Body of pancreas (tissue), 4 donors: ENCODE results near the gene ANGPTL8. TPM values are rescaled to one million over a fixed set of nuclear protein-coding genes. Genes with fewer than 3 reads are reported as not detected.
A peak's percentile ranks its signal among the peaks of the same experiment; 100 is the strongest.

Experiments used
- ATAC-seq: fragments of 150-250 bp; one replicate; pipeline ENCODE4 v1.9.1; 2016
- DNase-seq, 4 donors: peaks; one replicate each; pipeline ENCODE4 v3.0.0-alpha.2; 2019
- H3K27ac ChIP-seq, 4 donors: fragments of 200-600 bp; sonication (generic); 1 replicate in 3 of 4; 2 replicates in 1 of 4; pipeline versions ENCODE4 v1.5.1 to v1.6.1; 2016 to 2019; ENCODE audit warnings: mild to moderate bottlenecking in 1 of 4, mixed read lengths in 1 of 4, moderate library complexity in 1 of 4
- H3K27me3 ChIP-seq, 2 donors: fragments of 200-600 bp; sonication (generic); one replicate each; pipeline ENCODE4 v1.6.0; 2016; ENCODE audit warnings: mild to moderate bottlenecking in 1 of 2
- H3K36me3 ChIP-seq, 2 donors: fragments of 200-600 bp; sonication (generic); replicated peaks in 1 of 2; 2 replicates each; pipeline ENCODE4 v1.5.1; 2016; ENCODE audit warnings: low read depth in 2 of 2; ENCODE audit not compliant: insufficient read depth in 1 of 2
- H3K4me1 ChIP-seq: fragments of 200-600 bp; sonication (generic); one replicate; pipeline ENCODE4 v1.6.0; 2016
- H3K4me3 ChIP-seq, 2 donors: fragments of 200-600 bp; sonication (generic); 1 replicate in 1 of 2; 2 replicates in 1 of 2; pipeline ENCODE4 v1.5.1; 2016 to 2019
- H3K9me3 ChIP-seq, 3 donors: fragments of 200-600 bp; sonication (generic); 1 replicate in 2 of 3; 2 replicates in 1 of 3; pipeline ENCODE4 v1.5.1; 2016
- POLR2A ChIP-seq, 3 donors: fragments of 450-650 bp; IDR thresholded peaks; one replicate each; pipeline ENCODE4 v1.6.1; 2016; ENCODE audit warnings: antibody characterized with exemption in 3 of 3, mild to moderate bottlenecking in 2 of 3
- WGBS, 2 donors: methylation state at CpG; one replicate each; pipeline ENCODE4 v1.1.5; 2017; 5-methylcytosine and 5-hydroxymethylcytosine counted together
- intact Hi-C: fragments of 100-400 bp; cut with DNase I; formaldehyde crosslinking; loops from one replicate; pipeline ENCODE4 v1.15.1; 2023
- total RNA-seq, 2 donors: library from RNA; depleted of rRNA; stranded (reverse); fragments of >200 nt; gene quantifications; one replicate each; pipeline ENCODE4 v1.1.0, GENCODE V29; 2016
- TF ChIP-seq, protein P1 (sequence below), 7 experiments: fragments of 450-650 bp in 4 of 7; fragments of 200-600 bp in 3 of 7; sonication (generic) in 3 of 7; IDR thresholded peaks; one replicate each; pipeline ENCODE4 v1.5.1; 2016 to 2019; ENCODE audit warnings: antibody characterized with exemption in 7 of 7

The ANGPTL8 gene
- total RNA-seq, 2 donors from 2014 or later = not detected

DNA sequence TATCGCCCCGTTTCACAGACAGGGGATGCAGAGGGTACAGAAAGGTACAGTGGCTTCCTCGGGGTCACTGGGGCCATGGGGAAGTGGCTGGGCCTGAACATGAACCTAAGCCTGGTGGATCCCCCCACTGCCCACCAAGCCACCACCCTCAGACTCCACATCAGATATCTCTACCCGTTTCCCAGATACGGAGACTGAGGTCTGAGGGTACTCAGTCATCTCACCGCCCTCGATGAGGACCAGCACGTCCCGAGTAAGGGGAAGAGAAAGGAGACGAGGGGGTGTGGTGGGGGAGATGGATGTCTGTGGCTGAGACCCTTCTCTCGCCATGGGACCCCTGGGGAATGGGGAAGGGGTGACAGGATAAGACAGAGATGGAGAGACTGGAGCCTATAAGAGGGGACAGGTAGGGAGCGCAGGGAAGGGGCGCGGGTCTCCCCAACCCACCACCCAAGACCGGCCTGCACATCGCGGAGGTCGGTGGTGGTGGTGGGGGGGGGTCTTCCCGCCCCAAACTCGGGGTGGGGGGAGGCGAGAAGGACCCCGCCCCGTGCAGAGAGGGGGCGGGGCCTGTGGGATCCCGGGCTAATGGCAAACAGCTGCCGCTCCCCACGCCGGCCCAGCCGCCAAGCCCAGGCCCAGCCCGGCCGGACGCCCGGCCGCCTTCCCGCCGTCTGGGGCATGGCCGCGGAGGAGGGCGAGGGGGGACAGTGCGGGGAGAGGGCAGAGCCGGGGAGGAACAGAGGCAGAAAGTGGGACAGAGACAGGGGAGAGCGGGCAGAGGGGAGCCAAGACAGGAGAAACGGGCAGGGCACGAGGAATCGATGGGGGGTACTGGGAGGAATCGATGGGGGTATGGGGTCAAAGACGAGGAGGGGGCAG, 42.8 kb upstream of the ANGPTL8 start:
- WGBS, 2 donors = 15 to 23% methylated on average over 29 to 47 of the region's 47 CpGs
- peaks cover 45% of the 10 kb centered on the region for H3K4me1 ChIP-seq
- H3K36me3 ChIP-seq = peaks cover 0 to 13% of the 10 kb centered on the region in 2 donors
- intact Hi-C loops = no loop called here
- H3K4me3 ChIP-seq = peak overlapping the region; percentile 34 to 68
- DNase-seq (peak; percentile 28 to 54 (median 48)), ATAC-seq (peak; percentile 20)
- no peaks in the 10 kb centered on the region for H3K27me3 ChIP-seq
- TF ChIP-seq POLR2A (IDR thresholded peaks at IDR 0.05) = no peak
- no peaks in the 10 kb centered on the region for H3K9me3 ChIP-seq
- H3K27ac ChIP-seq = peak overlapping the region; percentile 86 to 91 (median 87)

GRCh38 chr19:11197291-11198174, 41.9 kb upstream of the ANGPTL8 start, which contains the start of gene KANK2:
KANK2 (minus strand) TSS chr19:11197545; CDS start chr19:11194511, 3,034 bp downstream.
- peak within 1 kb of the TSS; percentile 34 to 68 for H3K4me3 ChIP-seq
- H3K9me3 ChIP-seq = no peaks in the 10 kb centered on the region
- H3K27ac ChIP-seq = peak within 1 kb of the TSS; percentile 86 to 91 (median 87)
- peak; percentile 93 to 94 (median 94) for DNase-seq
- TF ChIP-seq, protein P1, sequence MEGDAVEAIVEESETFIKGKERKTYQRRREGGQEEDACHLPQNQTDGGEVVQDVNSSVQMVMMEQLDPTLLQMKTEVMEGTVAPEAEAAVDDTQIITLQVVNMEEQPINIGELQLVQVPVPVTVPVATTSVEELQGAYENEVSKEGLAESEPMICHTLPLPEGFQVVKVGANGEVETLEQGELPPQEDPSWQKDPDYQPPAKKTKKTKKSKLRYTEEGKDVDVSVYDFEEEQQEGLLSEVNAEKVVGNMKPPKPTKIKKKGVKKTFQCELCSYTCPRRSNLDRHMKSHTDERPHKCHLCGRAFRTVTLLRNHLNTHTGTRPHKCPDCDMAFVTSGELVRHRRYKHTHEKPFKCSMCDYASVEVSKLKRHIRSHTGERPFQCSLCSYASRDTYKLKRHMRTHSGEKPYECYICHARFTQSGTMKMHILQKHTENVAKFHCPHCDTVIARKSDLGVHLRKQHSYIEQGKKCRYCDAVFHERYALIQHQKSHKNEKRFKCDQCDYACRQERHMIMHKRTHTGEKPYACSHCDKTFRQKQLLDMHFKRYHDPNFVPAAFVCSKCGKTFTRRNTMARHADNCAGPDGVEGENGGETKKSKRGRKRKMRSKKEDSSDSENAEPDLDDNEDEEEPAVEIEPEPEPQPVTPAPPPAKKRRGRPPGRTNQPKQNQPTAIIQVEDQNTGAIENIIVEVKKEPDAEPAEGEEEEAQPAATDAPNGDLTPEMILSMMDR (IDR thresholded peaks at IDR 0.05) = peak in 3 of 7 experiments; percentile 30 to 38 (median 37)
- TF ChIP-seq POLR2A (IDR thresholded peaks at IDR 0.05) = peak; percentile 57 to 77 (median 67)
- H3K27me3 ChIP-seq = no peaks in the 10 kb centered on the region
- intact Hi-C loops = no loop called here
- ATAC-seq = peak; percentile 92
- peaks cover 45% of the 10 kb centered on the region for H3K4me1 ChIP-seq
- 1 to 3% methylated on average over 11 to 42 of the region's 78 CpGs for WGBS, 2 donors
- H3K36me3 ChIP-seq = peaks cover 0 to 13% of the 10 kb centered on the region in 2 donors

GRCh38 chr19:11198175-11198534, 41.3 kb upstream of the ANGPTL8 start:
- intact Hi-C loops = no loop called here
- Histone ChIP-seq H3K27ac (peak overlapping the region; percentile 86 to 91 (median 87)), H3K27me3 (no peaks in the 10 kb centered on the region), H3K9me3 (no peaks in the 10 kb centered on the region), H3K4me3 (no peak overlapping the region), H3K4me1 (peaks cover 48% of the 10 kb centered on the region), H3K36me3 (peaks cover 0 to 7% of the 10 kb centered on the region in 2 donors)
- TF ChIP-seq POLR2A (IDR thresholded peaks at IDR 0.05) = no peak
- TF ChIP-seq, protein P1 (IDR thresholded peaks at IDR 0.05) = no peak
- no peak for ATAC-seq
- 68 to 73% methylated on average over 7 of the region's 7 CpGs for WGBS, 2 donors
- DNase-seq = no peak

DNA sequence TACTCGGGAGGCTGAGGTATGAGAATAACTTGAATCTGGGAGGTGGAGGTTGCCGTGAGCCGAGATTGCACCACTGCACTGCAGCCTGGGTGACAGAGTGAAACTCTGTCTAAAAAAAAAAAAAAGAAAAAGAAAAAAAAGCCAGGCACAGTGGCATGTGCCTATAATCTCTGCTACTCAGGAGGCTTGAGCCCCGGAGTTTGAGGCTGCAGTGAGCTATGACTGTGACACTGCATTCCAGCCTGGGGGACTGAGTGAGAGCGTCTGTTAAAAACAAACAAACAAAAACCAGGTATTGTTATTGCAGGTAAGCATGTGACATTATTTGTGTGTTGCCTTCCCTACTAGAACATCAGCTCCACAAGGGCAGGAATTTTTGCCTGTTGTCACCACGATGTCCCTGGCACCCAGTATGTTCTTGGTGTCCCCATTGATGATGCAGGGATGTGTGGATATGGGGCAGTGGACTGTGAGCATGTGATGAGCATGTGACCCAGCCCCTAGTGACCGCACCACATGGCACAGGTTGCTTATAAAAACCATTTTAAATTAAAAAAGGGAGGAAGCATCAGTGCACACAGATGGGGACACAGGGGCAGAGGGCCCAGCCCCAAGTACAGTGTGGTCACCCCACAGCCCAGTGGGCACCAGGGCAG, 40.5 kb upstream of the ANGPTL8 start:
- intact Hi-C loops = no loop called here
- Histone ChIP-seq H3K4me1 (peaks cover 55% of the 10 kb centered on the region), H3K4me3 (no peak overlapping the region), H3K9me3 (no peaks in the 10 kb centered on the region), H3K27ac (peak overlapping the region in 3 of 4 donors; percentile 86 to 91 (median 88)), H3K27me3 (no peaks in the 10 kb centered on the region), H3K36me3 (no peaks in the 10 kb centered on the region)
- ATAC-seq (no peak), DNase-seq (no peak)
- 67 to 68% methylated on average over 7 of the region's 7 CpGs for WGBS, 2 donors
- TF ChIP-seq POLR2A (IDR thresholded peaks at IDR 0.05) = no peak
- TF ChIP-seq, protein P1 (IDR thresholded peaks at IDR 0.05) = no peak
